DOHH2 (cell line): ENCODE results near the gene SCLT1.

Experiments
- H3F3A ChIP-seq: fragments of 200-600 bp; sonication (generic), shearing (Covaris generic); 2 replicates; pipeline ENCODE4 v1.6.0; 2016; ENCODE audit warnings: antibody characterized with exemption, mild to moderate bottlenecking; ENCODE audit not compliant: control insufficient read depth, insufficient read depth
- H3K27ac ChIP-seq: fragments of 200-600 bp; sonication (generic); 2 replicates; pipeline ENCODE4 v1.5.1; 2014; ENCODE audit warnings: low read depth, mild to moderate bottlenecking, low read length, moderate library complexity
- H3K27me3 ChIP-seq: fragments of 200-600 bp; sonication (generic); 2 replicates; pipeline ENCODE4 v1.6.1; 2014; ENCODE audit warnings: mild to moderate bottlenecking, low read length, mixed read lengths; ENCODE audit not compliant: control insufficient read depth
- H3K36me3 ChIP-seq: fragments of 200-600 bp; sonication (generic); 2 replicates; pipeline ENCODE4 v1.6.1; 2014; ENCODE audit warnings: mild to moderate bottlenecking, low read length, moderate library complexity, mixed read lengths; ENCODE audit not compliant: control insufficient read depth
- H3K4me1 ChIP-seq: fragments of 200-600 bp; sonication (generic); 2 replicates; pipeline ENCODE4 v1.6.1; 2014; ENCODE audit warnings: mild to moderate bottlenecking, low read length, mixed read lengths; ENCODE audit not compliant: control insufficient read depth
- H3K4me2 ChIP-seq: fragments of 200-600 bp; sonication (generic); 2 replicates; pipeline ENCODE4 v1.6.0; 2014; ENCODE audit warnings: mild to moderate bottlenecking, low read length, moderate library complexity
- H3K4me3 ChIP-seq: fragments of 200-600 bp; sonication (generic); 2 replicates; pipeline ENCODE4 v1.5.1; 2014; ENCODE audit warnings: mild to moderate bottlenecking, low read length, mixed read lengths
- H3K79me2 ChIP-seq: fragments of 200-600 bp; sonication (generic); 2 replicates; pipeline ENCODE4 v1.6.1; 2014; ENCODE audit warnings: mild to moderate bottlenecking, low read length, mixed read lengths; ENCODE audit not compliant: control insufficient read depth
- H3K9me2 ChIP-seq: fragments of 200-600 bp; sonication (generic); replicated peaks from 2 replicates; pipeline ENCODE4 v1.6.1; 2014; ENCODE audit warnings: mild to moderate bottlenecking, low read length, mixed read lengths; ENCODE audit not compliant: control insufficient read depth
- H3K9me3 ChIP-seq: fragments of 200-600 bp; sonication (generic); 2 replicates; pipeline ENCODE4 v1.6.1; 2014; ENCODE audit warnings: antibody characterized with exemption, low read length, mixed read lengths; ENCODE audit not compliant: control insufficient read depth, insufficient read depth
- H4K20me1 ChIP-seq: fragments of 200-600 bp; sonication (generic); 2 replicates; pipeline ENCODE4 v1.6.0; 2014; ENCODE audit warnings: low read depth, mild to moderate bottlenecking, antibody characterized with exemption, low read length, moderate library complexity; ENCODE audit not compliant: control insufficient read depth, insufficient read depth
- CTCF ChIP-seq: fragments of 200-600 bp; sonication (generic); IDR thresholded peaks from one replicate; pipeline ENCODE4 v1.5.1; 2014; ENCODE audit warnings: antibody characterized with exemption, mild to moderate bottlenecking, low read depth, low read length; ENCODE audit not compliant: poor library complexity, severe bottlenecking
- EZH2phosphoT487 ChIP-seq: fragments of 200-600 bp; sonication (generic); IDR thresholded peaks from 2 replicates; pipeline ENCODE4 v1.6.1; 2017; ENCODE audit warnings: borderline replicate concordance, mild to moderate bottlenecking, antibody characterized with exemption, low read length, moderate library complexity, mixed read lengths

SCLT1 gene

GRCh38 chr4:128837679-128838078 is 255.7 kb downstream of the SCLT1 start:
- no peak overlapping the region for H3K4me3 ChIP-seq
- H3K27me3 ChIP-seq: no peaks in the 10 kb centered on the region
- H3K27ac ChIP-seq: no peak overlapping the region
- H3K9me2 ChIP-seq: no peaks in the 10 kb centered on the region
- peaks cover 16% of the 10 kb centered on the region for H4K20me1 ChIP-seq
- no peak for TF ChIP-seq EZH2phosphoT487
- TF ChIP-seq CTCF: no peak
- H3K4me1 ChIP-seq: peaks cover 12% of the 10 kb centered on the region
- no peaks in the 10 kb centered on the region for H3K9me3 ChIP-seq
- no peaks in the 10 kb centered on the region for H3F3A ChIP-seq
- H3K36me3 ChIP-seq: peaks cover 90% of the 10 kb centered on the region
- no peak overlapping the region for H3K4me2 ChIP-seq
- peaks cover 99% of the 10 kb centered on the region for H3K79me2 ChIP-seq

GRCh38 chr4:128837198-128837597 is 256.1 kb downstream of the SCLT1 start:
- Histone ChIP-seq H4K20me1 (peaks cover 19% of the 10 kb centered on the region), H3K9me3 (no peaks in the 10 kb centered on the region), H3F3A (no peaks in the 10 kb centered on the region), H3K36me3 (peaks cover 90% of the 10 kb centered on the region), H3K4me3 (no peak overlapping the region), H3K9me2 (no peaks in the 10 kb centered on the region), H3K4me2 (no peak overlapping the region), H3K27ac (no peak overlapping the region), H3K4me1 (peaks cover 17% of the 10 kb centered on the region), H3K27me3 (no peaks in the 10 kb centered on the region), H3K79me2 (peaks cover 99% of the 10 kb centered on the region)
- TF ChIP-seq EZH2phosphoT487 (no peak), CTCF (no peak)

- Histone ChIP-seq H3K79me2 (peaks cover 99% of the 10 kb centered on the region), H4K20me1 (peaks cover 33% of the 10 kb centered on the region), H3K9me3 (no peaks in the 10 kb centered on the region), H3K4me2 (no peak overlapping the region), H3K36me3 (peaks cover 85% of the 10 kb centered on the region), H3K9me2 (no peaks in the 10 kb centered on the region), H3K4me3 (no peak overlapping the region), H3K27me3 (no peaks in the 10 kb centered on the region), H3K27ac (no peak overlapping the region), H3K4me1 (peaks cover 32% of the 10 kb centered on the region), H3F3A (peaks cover 7% of the 10 kb centered on the region; the same call in 1 of the 2 replicates)
- TF ChIP-seq CTCF (no peak), EZH2phosphoT487 (no peak)
Measured at GRCh38 chr4:128835498-128836222, 257.7 kb downstream of the SCLT1 start.
